ENCODE measurements around the gene PSG4.
"Not testable (repeated sequence)": the region's sequence is repeated elsewhere in the genome, so short reads cannot be mapped to it uniquely, and the experiment has no call there.

The PSG4 gene

GRCh38 chr19:43197666-43198397 lies 7.6 kb downstream of the PSG4 start:
- H3K36me3 ChIP-seq (ENCODE audit: control insufficient read depth in 1 of 2, insufficient read depth in 2 of 2, low read length in 2 of 2); H3K27ac ChIP-seq (ENCODE audit: low read length); H3K4me3 ChIP-seq (ENCODE audit: low read depth in 1 of 2, low read length in 2 of 2); H3K4me1 ChIP-seq (ENCODE audit: control insufficient read depth in 1 of 2, insufficient read depth in 2 of 2, low read length in 2 of 2); H3K9me3 ChIP-seq (ENCODE audit: control insufficient read depth in 1 of 2, low read length in 2 of 2); H3K27me3 ChIP-seq (ENCODE audit: low read depth, low read length): not testable (repeated sequence)

GRCh38 chr19:43194397-43194796 lies 11.0 kb downstream of the PSG4 start:
- not testable (repeated sequence) for H3K4me1 ChIP-seq (ENCODE audit: control insufficient read depth in 1 of 2, insufficient read depth in 2 of 2, low read length in 2 of 2); H3K36me3 ChIP-seq (ENCODE audit: control insufficient read depth in 1 of 2, insufficient read depth in 2 of 2, low read length in 2 of 2); H3K27me3 ChIP-seq (ENCODE audit: low read depth, low read length); H3K4me3 ChIP-seq (ENCODE audit: low read depth in 1 of 2, low read length in 2 of 2); H3K27ac ChIP-seq (ENCODE audit: low read length); H3K9me3 ChIP-seq (ENCODE audit: control insufficient read depth in 1 of 2, low read length in 2 of 2)

GRCh38 chr19:43192381-43193155 lies 12.9 kb downstream of the PSG4 start:
- not testable (repeated sequence) for H3K27me3 ChIP-seq (ENCODE audit: low read depth, low read length); H3K4me1 ChIP-seq (ENCODE audit: control insufficient read depth in 1 of 2, insufficient read depth in 2 of 2, low read length in 2 of 2); H3K27ac ChIP-seq (ENCODE audit: low read length); H3K4me3 ChIP-seq (ENCODE audit: low read depth in 1 of 2, low read length in 2 of 2); H3K9me3 ChIP-seq (ENCODE audit: control insufficient read depth in 1 of 2, low read length in 2 of 2); H3K36me3 ChIP-seq (ENCODE audit: control insufficient read depth in 1 of 2, insufficient read depth in 2 of 2, low read length in 2 of 2)

- H3K4me3 ChIP-seq (ENCODE audit: low read depth in 1 of 2, low read length in 2 of 2); H3K9me3 ChIP-seq (ENCODE audit: control insufficient read depth in 1 of 2, low read length in 2 of 2); H3K27me3 ChIP-seq (ENCODE audit: low read depth, low read length); H3K27ac ChIP-seq (ENCODE audit: low read length); H3K36me3 ChIP-seq (ENCODE audit: control insufficient read depth in 1 of 2, insufficient read depth in 2 of 2, low read length in 2 of 2); H3K4me1 ChIP-seq (ENCODE audit: control insufficient read depth in 1 of 2, insufficient read depth in 2 of 2, low read length in 2 of 2): not testable (repeated sequence)
Measured at GRCh38 chr19:43188092-43188491, 17.3 kb downstream of the PSG4 start.

GRCh38 chr19:43186311-43186935 lies 19.0 kb downstream of the PSG4 start, which contains the start of gene PSG5:
TSS of gene PSG5 (minus strand) at chr19:43186536. CDS start at chr19:43186405, 131 bp downstream.
- H3K4me3 ChIP-seq (ENCODE audit: low read depth in 1 of 2, low read length in 2 of 2); H3K9me3 ChIP-seq (ENCODE audit: control insufficient read depth in 1 of 2, low read length in 2 of 2); H3K4me1 ChIP-seq (ENCODE audit: control insufficient read depth in 1 of 2, insufficient read depth in 2 of 2, low read length in 2 of 2); H3K36me3 ChIP-seq (ENCODE audit: control insufficient read depth in 1 of 2, insufficient read depth in 2 of 2, low read length in 2 of 2); H3K27me3 ChIP-seq (ENCODE audit: low read depth, low read length); H3K27ac ChIP-seq (ENCODE audit: low read length): not testable (repeated sequence)

GRCh38 chr19:43181869-43182771 lies 23.3 kb downstream of the PSG4 start:
- H3K9me3 ChIP-seq (ENCODE audit: control insufficient read depth in 1 of 2, low read length in 2 of 2); H3K4me1 ChIP-seq (ENCODE audit: control insufficient read depth in 1 of 2, insufficient read depth in 2 of 2, low read length in 2 of 2); H3K27me3 ChIP-seq (ENCODE audit: low read depth, low read length); H3K27ac ChIP-seq (ENCODE audit: low read length); H3K4me3 ChIP-seq (ENCODE audit: low read depth in 1 of 2, low read length in 2 of 2); H3K36me3 ChIP-seq (ENCODE audit: control insufficient read depth in 1 of 2, insufficient read depth in 2 of 2, low read length in 2 of 2): not testable (repeated sequence)

- not testable (repeated sequence) for H3K9me3 ChIP-seq (ENCODE audit: control insufficient read depth in 1 of 2, low read length in 2 of 2); H3K27ac ChIP-seq (ENCODE audit: low read length); H3K4me1 ChIP-seq (ENCODE audit: control insufficient read depth in 1 of 2, insufficient read depth in 2 of 2, low read length in 2 of 2); H3K36me3 ChIP-seq (ENCODE audit: control insufficient read depth in 1 of 2, insufficient read depth in 2 of 2, low read length in 2 of 2); H3K4me3 ChIP-seq (ENCODE audit: low read depth in 1 of 2, low read length in 2 of 2); H3K27me3 ChIP-seq (ENCODE audit: low read depth, low read length)
Measured at GRCh38 chr19:43179569-43180147, 25.8 kb downstream of the PSG4 start.

- not testable (repeated sequence) for H3K36me3 ChIP-seq (ENCODE audit: control insufficient read depth in 1 of 2, insufficient read depth in 2 of 2, low read length in 2 of 2); H3K9me3 ChIP-seq (ENCODE audit: control insufficient read depth in 1 of 2, low read length in 2 of 2); H3K4me1 ChIP-seq (ENCODE audit: control insufficient read depth in 1 of 2, insufficient read depth in 2 of 2, low read length in 2 of 2); H3K27me3 ChIP-seq (ENCODE audit: low read depth, low read length); H3K27ac ChIP-seq (ENCODE audit: low read length); H3K4me3 ChIP-seq (ENCODE audit: low read depth in 1 of 2, low read length in 2 of 2)
Measured at GRCh38 chr19:43178577-43178976, 26.9 kb downstream of the PSG4 start.

- H3K4me3 ChIP-seq (ENCODE audit: low read depth in 1 of 2, low read length in 2 of 2), result not testable (repeated sequence)
Measured at GRCh38 chr19:43165906-43166305, 39.5 kb downstream of the PSG4 start.

GRCh38 chr19:43163135-43163534 lies 42.3 kb downstream of the PSG4 start:
- H3K4me1 ChIP-seq (ENCODE audit: control insufficient read depth in 1 of 2, insufficient read depth in 2 of 2, low read length in 2 of 2); H3K9me3 ChIP-seq (ENCODE audit: control insufficient read depth in 1 of 2, low read length in 2 of 2); H3K36me3 ChIP-seq (ENCODE audit: control insufficient read depth in 1 of 2, insufficient read depth in 2 of 2, low read length in 2 of 2); H3K27ac ChIP-seq (ENCODE audit: low read length); H3K27me3 ChIP-seq (ENCODE audit: low read depth, low read length); H3K4me3 ChIP-seq (ENCODE audit: low read depth in 1 of 2, low read length in 2 of 2): not testable (repeated sequence)

More at GRCh38 chr19:43165906-43166305, 39.5 kb downstream of the PSG4 start:
- H3K4me1 ChIP-seq (ENCODE audit: control insufficient read depth in 1 of 2, insufficient read depth in 2 of 2, low read length in 2 of 2); H3K27me3 ChIP-seq (ENCODE audit: low read depth, low read length); H3K36me3 ChIP-seq (ENCODE audit: control insufficient read depth in 1 of 2, insufficient read depth in 2 of 2, low read length in 2 of 2); H3K27ac ChIP-seq (ENCODE audit: low read length); H3K9me3 ChIP-seq (ENCODE audit: control insufficient read depth in 1 of 2, low read length in 2 of 2): not testable (repeated sequence)

- H3K9me3 ChIP-seq (ENCODE audit: control insufficient read depth in 1 of 2, low read length in 2 of 2); H3K36me3 ChIP-seq (ENCODE audit: control insufficient read depth in 1 of 2, insufficient read depth in 2 of 2, low read length in 2 of 2); H3K27me3 ChIP-seq (ENCODE audit: low read depth, low read length); H3K27ac ChIP-seq (ENCODE audit: low read length); H3K4me3 ChIP-seq (ENCODE audit: low read depth in 1 of 2, low read length in 2 of 2); H3K4me1 ChIP-seq (ENCODE audit: control insufficient read depth in 1 of 2, insufficient read depth in 2 of 2, low read length in 2 of 2): not testable (repeated sequence)
Measured at GRCh38 chr19:43162261-43162660, 43.2 kb downstream of the PSG4 start.
